ENCODE results near the gene SLC17A9.

DNA sequence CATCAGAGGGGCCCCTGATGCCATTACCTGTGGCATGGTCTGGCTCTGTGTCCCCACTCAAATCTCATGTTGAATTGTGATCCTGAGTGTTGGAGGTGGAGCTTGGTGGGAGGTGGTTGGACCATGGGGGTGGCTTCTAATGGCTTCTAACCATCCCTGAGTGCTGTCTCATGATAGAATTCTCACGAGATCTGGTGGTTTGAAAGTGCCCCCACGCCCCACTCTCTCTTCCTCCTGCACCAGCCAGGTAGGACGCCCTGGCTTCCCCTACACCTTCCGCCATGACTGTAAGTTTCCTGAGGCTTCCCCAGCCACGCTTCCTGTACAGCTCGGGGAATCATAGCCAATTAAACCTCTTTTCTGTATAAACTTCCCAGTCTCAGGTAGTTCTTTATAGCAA lies 39.4 kb downstream of the SLC17A9 start:
- TF ChIP-seq, protein P1, sequence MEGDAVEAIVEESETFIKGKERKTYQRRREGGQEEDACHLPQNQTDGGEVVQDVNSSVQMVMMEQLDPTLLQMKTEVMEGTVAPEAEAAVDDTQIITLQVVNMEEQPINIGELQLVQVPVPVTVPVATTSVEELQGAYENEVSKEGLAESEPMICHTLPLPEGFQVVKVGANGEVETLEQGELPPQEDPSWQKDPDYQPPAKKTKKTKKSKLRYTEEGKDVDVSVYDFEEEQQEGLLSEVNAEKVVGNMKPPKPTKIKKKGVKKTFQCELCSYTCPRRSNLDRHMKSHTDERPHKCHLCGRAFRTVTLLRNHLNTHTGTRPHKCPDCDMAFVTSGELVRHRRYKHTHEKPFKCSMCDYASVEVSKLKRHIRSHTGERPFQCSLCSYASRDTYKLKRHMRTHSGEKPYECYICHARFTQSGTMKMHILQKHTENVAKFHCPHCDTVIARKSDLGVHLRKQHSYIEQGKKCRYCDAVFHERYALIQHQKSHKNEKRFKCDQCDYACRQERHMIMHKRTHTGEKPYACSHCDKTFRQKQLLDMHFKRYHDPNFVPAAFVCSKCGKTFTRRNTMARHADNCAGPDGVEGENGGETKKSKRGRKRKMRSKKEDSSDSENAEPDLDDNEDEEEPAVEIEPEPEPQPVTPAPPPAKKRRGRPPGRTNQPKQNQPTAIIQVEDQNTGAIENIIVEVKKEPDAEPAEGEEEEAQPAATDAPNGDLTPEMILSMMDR (conservative IDR thresholded peaks at IDR 0.05) = no peak
- no peak for TF ChIP-seq EZH2 (IDR thresholded peaks at IDR 0.05; ENCODE audit: low read depth)

All from PC-9 (cell line).